H9 (cell line): ENCODE measurements around the gene CTRB2. TPM values are rescaled to one million over a fixed set of nuclear protein-coding genes. Genes with fewer than 3 reads are reported as not detected.

ENCODE experiments used
- DNase-seq: peaks from one replicate; pipeline ENCODE4 v3.0.0-alpha.2; 2017
- H2AFZ ChIP-seq: one replicate; pipeline ENCODE4 v1.6.1; 2013; ENCODE audit warnings: mild to moderate bottlenecking, low read length, control low read depth, moderate library complexity
- H2AK5ac ChIP-seq: 2 replicates; pipeline ENCODE4 v1.6.1; 2013; ENCODE audit warnings: low read length, control low read depth, mixed read lengths; ENCODE audit not compliant: insufficient read length
- H2BK120ac ChIP-seq: one replicate; pipeline ENCODE4 v1.6.1; 2013; ENCODE audit warnings: low read depth, mild to moderate bottlenecking, low read length, control low read depth, inconsistent platforms; ENCODE audit not compliant: poor library complexity, severe bottlenecking
- H2BK12ac ChIP-seq: 2 replicates; pipeline ENCODE4 v1.6.1; 2013; ENCODE audit warnings: low read length, control low read depth, mixed read lengths, low read depth; ENCODE audit not compliant: insufficient read length
- H2BK15ac ChIP-seq: 2 replicates; pipeline ENCODE4 v1.6.1; 2013; ENCODE audit warnings: low read depth, low read length, control low read depth
- H2BK20ac ChIP-seq: one replicate; pipeline ENCODE4 v1.6.1; 2013; ENCODE audit warnings: low read depth, mild to moderate bottlenecking, low read length, control low read depth, inconsistent platforms; ENCODE audit not compliant: poor library complexity, severe bottlenecking
- H2BK5ac ChIP-seq: 2 replicates; pipeline ENCODE4 v1.6.1; 2013; ENCODE audit warnings: low read length, control low read depth, mixed read lengths; ENCODE audit not compliant: insufficient read length
- H3K14ac ChIP-seq: 2 replicates; pipeline ENCODE4 v1.6.1; 2013; ENCODE audit warnings: low read length, control low read depth; ENCODE audit not compliant: insufficient read depth
- H3K18ac ChIP-seq: 2 replicates; pipeline ENCODE4 v1.6.1; 2013; ENCODE audit warnings: low read depth, mild to moderate bottlenecking, mixed read lengths, low read length, control low read depth; ENCODE audit not compliant: insufficient read length
- H3K23ac ChIP-seq: 2 replicates; pipeline ENCODE4 v1.6.1; 2013; ENCODE audit warnings: low read length, control low read depth, mixed read lengths, low read depth; ENCODE audit not compliant: insufficient read length
- H3K23me2 ChIP-seq: 2 replicates; pipeline ENCODE4 v1.6.1; 2013; ENCODE audit warnings: low read depth, mild to moderate bottlenecking, mixed read lengths, low read length, control low read depth; ENCODE audit not compliant: insufficient read length, poor library complexity, severe bottlenecking
- H3K27ac ChIP-seq: 2 replicates; pipeline ENCODE4 v1.5.1; 2013; ENCODE audit warnings: low read length, control low read depth, mixed read lengths, low read depth; ENCODE audit not compliant: insufficient read length
- H3K27me3 ChIP-seq: 2 replicates; pipeline ENCODE4 v1.6.1; 2013; ENCODE audit warnings: low read length, control low read depth, inconsistent platforms; ENCODE audit not compliant: insufficient read depth
- H3K4ac ChIP-seq: 2 replicates; pipeline ENCODE4 v1.6.1; 2013; ENCODE audit warnings: low read depth, mild to moderate bottlenecking, control low read depth, inconsistent platforms, low read length, moderate library complexity
- H3K4me1 ChIP-seq: 2 replicates; pipeline ENCODE4 v1.6.1; 2013; ENCODE audit warnings: low read length, control low read depth, inconsistent platforms; ENCODE audit not compliant: insufficient read depth
- H3K4me2 ChIP-seq: 2 replicates; pipeline ENCODE4 v1.6.1; 2013; ENCODE audit warnings: low read length, control low read depth, mixed read lengths; ENCODE audit not compliant: insufficient read length, insufficient read depth
- H3K56ac ChIP-seq: 2 replicates; pipeline ENCODE4 v1.6.1; 2013; ENCODE audit warnings: low read depth, mild to moderate bottlenecking, mixed read lengths, low read length, control low read depth; ENCODE audit not compliant: insufficient read length
- H3K79me1 ChIP-seq: 2 replicates; pipeline ENCODE4 v1.6.1; 2013; ENCODE audit warnings: low read depth, mild to moderate bottlenecking, moderate library complexity, low read length, control low read depth, inconsistent platforms; ENCODE audit not compliant: insufficient read depth, poor library complexity, severe bottlenecking
- H3K79me2 ChIP-seq: 2 replicates; pipeline ENCODE4 v1.6.1; 2013; ENCODE audit warnings: low read length, control low read depth, inconsistent platforms; ENCODE audit not compliant: insufficient read depth
- H3K9ac ChIP-seq: 2 replicates; pipeline ENCODE4 v1.6.1; 2013; ENCODE audit warnings: low read length, control low read depth, mixed read lengths; ENCODE audit not compliant: insufficient read length; ENCODE audit errors: extremely low read depth
- H3K9me3 ChIP-seq: one replicate; pipeline ENCODE4 v1.6.1; 2013; ENCODE audit warnings: low read depth, low read length, inconsistent platforms; ENCODE audit not compliant: control insufficient read depth
- H3T11ph ChIP-seq: one replicate; pipeline ENCODE4 v1.6.1; 2013; ENCODE audit warnings: mild to moderate bottlenecking, low read length, control low read depth, inconsistent platforms
- H4K20me1 ChIP-seq: one replicate; pipeline ENCODE4 v1.6.1; 2013; ENCODE audit not compliant: control insufficient read depth, insufficient read length, insufficient read depth
- H4K5ac ChIP-seq: 2 replicates; pipeline ENCODE4 v1.6.1; 2013; ENCODE audit warnings: low read depth, mild to moderate bottlenecking, mixed read lengths, low read length, control low read depth; ENCODE audit not compliant: insufficient read length
- H4K8ac ChIP-seq: replicated peaks from 2 replicates; pipeline ENCODE4 v1.6.1; 2013; ENCODE audit warnings: low read length, control low read depth, mixed read lengths, low read depth; ENCODE audit not compliant: insufficient read length
- H4K91ac ChIP-seq: 2 replicates; pipeline ENCODE4 v1.6.1; 2013; ENCODE audit warnings: low read depth, mild to moderate bottlenecking, moderate library complexity, mixed read lengths, low read length, control low read depth; ENCODE audit not compliant: insufficient read length
- H3K27ac Mint-ChIP-seq, 3 experiments: 2 replicates in 2 of 3; 3 replicates in 1 of 3; pipeline ENCODE4 v1.8.0; 2020 to 2021; ENCODE audit warnings: mixed read lengths in 3 of 3, mild to moderate bottlenecking in 1 of 3, moderate library complexity in 1 of 3
- H3K27me3 Mint-ChIP-seq: 2 replicates; pipeline ENCODE4 v1.8.0; 2021; ENCODE audit warnings: low read depth, mild to moderate bottlenecking, moderate library complexity, mixed read lengths
- H3K36me3 Mint-ChIP-seq, 3 experiments: 2 replicates in 2 of 3; 3 replicates in 1 of 3; pipeline ENCODE4 v1.8.0; 2020 to 2021; ENCODE audit warnings: low read depth in 3 of 3, mixed read lengths in 3 of 3; ENCODE audit not compliant: insufficient read depth in 1 of 3
- H3K4me1 Mint-ChIP-seq, 2 experiments: 2 replicates each; pipeline ENCODE4 v1.8.0; 2020; ENCODE audit warnings: mixed read lengths in 2 of 2
- H3K4me3 Mint-ChIP-seq, 2 experiments: 2 replicates in 1 of 2; 3 replicates in 1 of 2; pipeline ENCODE4 v1.8.0; 2020 to 2021; ENCODE audit warnings: mild to moderate bottlenecking in 2 of 2, mixed read lengths in 2 of 2, moderate library complexity in 1 of 2
- H3K9me3 Mint-ChIP-seq, 2 experiments: 2 replicates in 1 of 2; 3 replicates in 1 of 2; pipeline ENCODE4 v1.8.0; 2020; ENCODE audit warnings: mild to moderate bottlenecking in 2 of 2, mixed read lengths in 2 of 2, moderate library complexity in 1 of 2
- WGBS: extraction: QIAGEN DNeasy Blood & Tissue Kit; methylation state at CpG from one replicate; pipeline ENCODE4 v1.1.7; 2013; ENCODE audit warnings: missing lambda C conversion rate, low lambda C conversion rate, mixed read lengths; ENCODE audit not compliant: insufficient read length; ENCODE audit errors: extremely low coverage; 5-methylcytosine and 5-hydroxymethylcytosine counted together
- total RNA-seq: library from RNA; stranded (reverse); gene quantifications from 2 replicates; pipeline ENCODE4 v1.2.1, GENCODE V29; 2021
- TF ChIP-seq, protein P1 (sequence below): fragments of 200-600 bp; sonication (generic); conservative IDR thresholded peaks from 3 replicates; pipeline ENCODE4 v1.8.0; 2021; ENCODE audit warnings: antibody characterized with exemption, mild to moderate bottlenecking

The CTRB2 gene
- total RNA-seq, 1 experiment from 2014 or later = not detected

DNA sequence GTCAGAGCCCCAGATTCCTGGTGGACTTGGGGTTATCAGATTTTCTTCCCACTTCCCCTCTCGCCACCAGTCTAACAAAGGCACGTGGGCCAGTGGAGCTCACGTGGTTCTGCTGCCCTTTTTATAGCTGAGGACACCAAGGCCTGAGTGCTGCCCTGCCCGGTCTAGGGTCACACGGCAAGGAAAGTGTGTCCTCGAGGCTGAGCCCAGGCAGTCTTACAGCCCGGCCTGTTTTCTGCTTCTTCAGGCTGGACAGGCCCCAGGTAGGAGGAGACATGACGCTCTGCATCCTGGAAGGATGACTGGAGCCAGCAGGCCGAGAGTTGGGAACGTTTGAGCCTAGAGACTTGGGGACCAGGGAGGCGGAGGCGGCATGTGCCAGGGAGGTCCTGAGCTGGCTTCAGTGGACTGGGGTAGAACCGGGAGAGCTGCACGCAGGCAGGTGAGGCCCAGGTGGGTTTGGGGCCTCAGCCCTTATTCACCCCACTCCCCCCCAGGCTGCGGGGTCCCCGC, 15.4 kb upstream of the CTRB2 start:
- Histone ChIP-seq H3K23me2 (no peaks in the 10 kb centered on the region), H3K4me1 (no peaks in the 10 kb centered on the region), H2BK15ac (no peak overlapping the region), H2BK20ac (no peak overlapping the region), H3K27ac (no peak overlapping the region), H3K27me3 (no peaks in the 10 kb centered on the region), H3K4ac (no peak overlapping the region), H3K56ac (no peak overlapping the region), H4K20me1 (no peaks in the 10 kb centered on the region), H2AK5ac (no peak overlapping the region), H3K4me2 (no peak overlapping the region), H2BK5ac (no peak overlapping the region), H2BK120ac (no peak overlapping the region), H4K91ac (no peak overlapping the region), H4K5ac (no peak overlapping the region), H4K8ac (no peak overlapping the region), H3T11ph (no peak overlapping the region), H3K79me1 (no peaks in the 10 kb centered on the region), H2BK12ac (no peak overlapping the region), H3K23ac (no peak overlapping the region), H3K9ac (no peak overlapping the region), H2AFZ (no peak overlapping the region), H3K9me3 (no peaks in the 10 kb centered on the region), H3K79me2 (no peaks in the 10 kb centered on the region), H3K18ac (no peak overlapping the region), H3K14ac (no peak overlapping the region)
- Mint-ChIP-seq H3K4me1 (no peaks in the 10 kb centered on the region), H3K36me3 (no peaks in the 10 kb centered on the region; a peak in 1 of 7 replicates), H3K27ac (peak overlapping the region; percentile 22 to 79 (median 23); a peak in 4 of 7 replicates), H3K27me3 (0 out of 2 replicates have a peak, but pooled peaks cover 2% of the 10 kb centered on the region), H3K9me3 (no peaks in the 10 kb centered on the region), H3K4me3 (no peak overlapping the region)
- TF ChIP-seq, protein P1, sequence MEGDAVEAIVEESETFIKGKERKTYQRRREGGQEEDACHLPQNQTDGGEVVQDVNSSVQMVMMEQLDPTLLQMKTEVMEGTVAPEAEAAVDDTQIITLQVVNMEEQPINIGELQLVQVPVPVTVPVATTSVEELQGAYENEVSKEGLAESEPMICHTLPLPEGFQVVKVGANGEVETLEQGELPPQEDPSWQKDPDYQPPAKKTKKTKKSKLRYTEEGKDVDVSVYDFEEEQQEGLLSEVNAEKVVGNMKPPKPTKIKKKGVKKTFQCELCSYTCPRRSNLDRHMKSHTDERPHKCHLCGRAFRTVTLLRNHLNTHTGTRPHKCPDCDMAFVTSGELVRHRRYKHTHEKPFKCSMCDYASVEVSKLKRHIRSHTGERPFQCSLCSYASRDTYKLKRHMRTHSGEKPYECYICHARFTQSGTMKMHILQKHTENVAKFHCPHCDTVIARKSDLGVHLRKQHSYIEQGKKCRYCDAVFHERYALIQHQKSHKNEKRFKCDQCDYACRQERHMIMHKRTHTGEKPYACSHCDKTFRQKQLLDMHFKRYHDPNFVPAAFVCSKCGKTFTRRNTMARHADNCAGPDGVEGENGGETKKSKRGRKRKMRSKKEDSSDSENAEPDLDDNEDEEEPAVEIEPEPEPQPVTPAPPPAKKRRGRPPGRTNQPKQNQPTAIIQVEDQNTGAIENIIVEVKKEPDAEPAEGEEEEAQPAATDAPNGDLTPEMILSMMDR = no peak
- DNase-seq = peak; percentile 26
- WGBS = no CpG with 5 or more reads among the region's 16 CpGs
